Left lung (tissue), 8 donors: ENCODE measurements around the gene HEATR5A. TPM values are rescaled to one million over a fixed set of nuclear protein-coding genes. Genes with fewer than 3 reads are reported as not detected.

Experiments used
- polyA plus RNA-seq, 6 donors: library from polyadenylated mRNA; unstranded; fragments of 120-200 nt; gene quantifications; one replicate each; pipeline ENCODE4 v1.2.1, GENCODE V29; 2013; ENCODE audit not compliant: insufficient read length in 6 of 6
- total RNA-seq, 2 donors: library from RNA; stranded (reverse); fragmentation: NEBNext Ultra II Directional; extraction: Animal tissue kit (Norgen Biotek cat#: 25700); gene quantifications; one replicate each; pipeline ENCODE4 v1.2.1, GENCODE V29; 2021
- donor health status: DM: no; HTN: yes; CAD: no.
- donor health status: DM: no; HTN: no; CAD: no.

HEATR5A gene
- total and polyA plus RNA-seq, 8 donors = 18.5 to 72.5 (median 21.3) TPM

Other genes starting within 250 kb of the HEATR5A start
- gene HECTD1, start 212.8 kb downstream of the HEATR5A start, total RNA-seq = 100 to 1,000 TPM; 160 to 165 TPM
- 100 to 1,000 TPM; 178 to 203 (median 193) TPM for gene HECTD1, start 212.8 kb downstream of the HEATR5A start, polyA plus RNA-seq
- gene DTD2, start 37.0 kb upstream of the HEATR5A start, total RNA-seq = 10 to 100 TPM; 19.8 to 24.6 TPM
- 10 to 100 TPM; 19.3 to 23.1 (median 21.5) TPM for gene DTD2, start 37.0 kb upstream of the HEATR5A start, polyA plus RNA-seq
- not detected for gene GPR33, start 67.5 kb upstream of the HEATR5A start, total RNA-seq
- not detected for gene GPR33, start 67.5 kb upstream of the HEATR5A start, polyA plus RNA-seq
- gene NUBPL, start 140.9 kb upstream of the HEATR5A start, total RNA-seq = 10 to 100 TPM; 10.1 to 12.8 TPM
- 10 to 100 TPM; 16.3 to 19.0 (median 17.1) TPM for gene NUBPL, start 140.9 kb upstream of the HEATR5A start, polyA plus RNA-seq